Inferior parietal cortex (tissue), 1 donor: ENCODE results near the gene ATP6V0A1.

Experiments
- DNase-seq: peaks from one replicate; pipeline ENCODE4 v3.0.0-alpha.2; 2016; ENCODE audit errors: extremely low spot score

Gene ATP6V0A1

GRCh38 chr17:42519546-42520491 is 61.1 kb downstream of the ATP6V0A1 start:
- DNase-seq, result peak; percentile 67

GRCh38 chr17:42520540-42520951 is 61.9 kb downstream of the ATP6V0A1 start:
- no peak for DNase-seq

- DNase-seq, result no peak
Observed at GRCh38 chr17:42521036-42521435, 62.4 kb downstream of the ATP6V0A1 start.

- DNase-seq, result no peak
Observed at GRCh38 chr17:42521666-42522262, 63.1 kb downstream of the ATP6V0A1 start.

- DNase-seq, result no peak
Observed at GRCh38 chr17:42522263-42522790, 63.6 kb downstream of the ATP6V0A1 start.

GRCh38 chr17:42522798-42523278 is 64.2 kb downstream of the ATP6V0A1 start:
- no peak for DNase-seq

- no peak for DNase-seq
Observed at GRCh38 chr17:42525221-42525620, 66.5 kb downstream of the ATP6V0A1 start.

GRCh38 chr17:42526031-42526444 is 67.4 kb downstream of the ATP6V0A1 start:
- DNase-seq, result no peak

- DNase-seq, result no peak
Observed at GRCh38 chr17:42527932-42528331, 69.3 kb downstream of the ATP6V0A1 start.

GRCh38 chr17:42529061-42529460 is 70.4 kb downstream of the ATP6V0A1 start:
- DNase-seq, result no peak

- no peak for DNase-seq
Observed at GRCh38 chr17:42530952-42531454, 72.3 kb downstream of the ATP6V0A1 start.

- DNase-seq, result peak; percentile 65
Observed at GRCh38 chr17:42531455-42532354, 73.0 kb downstream of the ATP6V0A1 start.

- no peak for DNase-seq
Observed at GRCh38 chr17:42535155-42536047, 76.7 kb downstream of the ATP6V0A1 start.

- peak; percentile 92 for DNase-seq
Observed at GRCh38 chr17:42536048-42536371, 77.3 kb downstream of the ATP6V0A1 start, which contains the start of gene NAGLU. Gene NAGLU, plus strand, starts transcription at chr17:42536241. Its CDS starts 32 bp downstream, at chr17:42536273.

GRCh38 chr17:42536372-42537155 is 77.9 kb downstream of the ATP6V0A1 start:
- DNase-seq, result peak; percentile 65

GRCh38 chr17:42537156-42537805 is 78.6 kb downstream of the ATP6V0A1 start:
- no peak for DNase-seq

- DNase-seq, result no peak
Observed at GRCh38 chr17:42537826-42538451, 79.3 kb downstream of the ATP6V0A1 start.

GRCh38 chr17:42538482-42538881 is 79.8 kb downstream of the ATP6V0A1 start:
- no peak for DNase-seq
